Neural crest cell (in vitro differentiated cells): ENCODE data around the gene GPR141. TPM values are rescaled to one million over a fixed set of nuclear protein-coding genes. Genes with fewer than 3 reads are reported as not detected.

Experiments
- DNase-seq: peaks from one replicate; pipeline ENCODE4 v3.0.0; 2021; ENCODE audit warnings: low read depth, mixed read lengths, low spot score
- H3K27ac Mint-ChIP-seq: one replicate; pipeline ENCODE4 v1.8.0; 2021; ENCODE audit warnings: mild to moderate bottlenecking, mixed read lengths; ENCODE audit not compliant: unreplicated experiment
- H3K27me3 Mint-ChIP-seq: 2 replicates; pipeline ENCODE4 v1.8.0; 2021; ENCODE audit warnings: low read depth, mild to moderate bottlenecking, mixed read lengths
- H3K36me3 Mint-ChIP-seq: 2 replicates; pipeline ENCODE4 v1.8.0; 2021; ENCODE audit warnings: low read depth, mild to moderate bottlenecking, mixed read lengths
- H3K4me1 Mint-ChIP-seq: 2 replicates; pipeline ENCODE4 v1.8.0; 2021; ENCODE audit warnings: mixed read lengths
- H3K4me3 Mint-ChIP-seq: one replicate; pipeline ENCODE4 v1.8.0; 2021; ENCODE audit warnings: mild to moderate bottlenecking, mixed read lengths
- H3K9me3 Mint-ChIP-seq: 2 replicates; pipeline ENCODE4 v1.8.0; 2021; ENCODE audit warnings: mixed read lengths
- total RNA-seq: library from RNA; stranded (reverse); gene quantifications from 2 replicates; pipeline ENCODE4 v1.2.1, GENCODE V29; 2021
- TF ChIP-seq, protein P1 (sequence below): fragments of 200-600 bp; sonication (generic); conservative IDR thresholded peaks from 2 replicates; pipeline ENCODE4 v1.5.0; 2021; ENCODE audit warnings: antibody characterized with exemption, mild to moderate bottlenecking

The GPR141 gene
- total RNA-seq, 1 donor from 2014 or later = 0.26 TPM

DNA sequence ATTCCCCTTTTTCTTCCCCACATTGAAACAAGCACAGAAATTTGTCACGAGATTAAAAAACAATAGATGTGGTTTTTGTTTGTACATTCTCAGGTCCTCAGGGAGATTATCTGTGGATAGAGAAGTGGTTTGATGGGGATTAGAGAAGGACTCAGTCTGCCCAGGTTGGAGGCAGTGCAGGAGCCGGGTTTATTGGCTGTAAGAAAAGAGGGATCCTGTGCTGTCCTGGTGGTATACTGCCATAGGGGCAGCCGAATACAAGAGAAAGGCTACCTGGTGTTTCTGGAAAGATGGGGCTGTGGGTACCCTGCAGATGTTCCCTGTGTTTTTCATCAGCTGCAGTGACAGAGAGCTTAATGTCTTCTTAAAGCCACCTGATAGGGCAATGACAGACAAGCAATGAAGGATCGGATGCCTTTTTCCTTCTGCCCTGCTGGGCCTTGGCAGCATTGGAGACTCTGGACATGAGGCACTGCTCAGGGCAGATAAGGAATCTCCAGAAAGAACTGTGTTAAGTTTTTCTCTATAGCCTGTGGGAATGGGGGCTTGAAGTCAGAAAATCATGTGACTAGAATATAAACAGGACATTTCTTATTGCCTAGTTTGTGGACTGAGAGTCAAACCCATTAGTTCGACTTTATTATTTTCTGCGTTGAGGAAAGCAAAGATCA lies 18.1 kb upstream of the GPR141 start:
- peak overlapping the region; percentile 23 for H3K27ac Mint-ChIP-seq
- no peaks in the 10 kb centered on the region for H3K36me3 Mint-ChIP-seq
- no peaks in the 10 kb centered on the region for H3K4me1 Mint-ChIP-seq
- H3K9me3 Mint-ChIP-seq = no peaks in the 10 kb centered on the region
- no peak for DNase-seq
- TF ChIP-seq, protein P1, sequence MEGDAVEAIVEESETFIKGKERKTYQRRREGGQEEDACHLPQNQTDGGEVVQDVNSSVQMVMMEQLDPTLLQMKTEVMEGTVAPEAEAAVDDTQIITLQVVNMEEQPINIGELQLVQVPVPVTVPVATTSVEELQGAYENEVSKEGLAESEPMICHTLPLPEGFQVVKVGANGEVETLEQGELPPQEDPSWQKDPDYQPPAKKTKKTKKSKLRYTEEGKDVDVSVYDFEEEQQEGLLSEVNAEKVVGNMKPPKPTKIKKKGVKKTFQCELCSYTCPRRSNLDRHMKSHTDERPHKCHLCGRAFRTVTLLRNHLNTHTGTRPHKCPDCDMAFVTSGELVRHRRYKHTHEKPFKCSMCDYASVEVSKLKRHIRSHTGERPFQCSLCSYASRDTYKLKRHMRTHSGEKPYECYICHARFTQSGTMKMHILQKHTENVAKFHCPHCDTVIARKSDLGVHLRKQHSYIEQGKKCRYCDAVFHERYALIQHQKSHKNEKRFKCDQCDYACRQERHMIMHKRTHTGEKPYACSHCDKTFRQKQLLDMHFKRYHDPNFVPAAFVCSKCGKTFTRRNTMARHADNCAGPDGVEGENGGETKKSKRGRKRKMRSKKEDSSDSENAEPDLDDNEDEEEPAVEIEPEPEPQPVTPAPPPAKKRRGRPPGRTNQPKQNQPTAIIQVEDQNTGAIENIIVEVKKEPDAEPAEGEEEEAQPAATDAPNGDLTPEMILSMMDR = no peak
- H3K4me3 Mint-ChIP-seq = no peak overlapping the region
- H3K27me3 Mint-ChIP-seq = peaks cover 2% of the 10 kb centered on the region

DNA sequence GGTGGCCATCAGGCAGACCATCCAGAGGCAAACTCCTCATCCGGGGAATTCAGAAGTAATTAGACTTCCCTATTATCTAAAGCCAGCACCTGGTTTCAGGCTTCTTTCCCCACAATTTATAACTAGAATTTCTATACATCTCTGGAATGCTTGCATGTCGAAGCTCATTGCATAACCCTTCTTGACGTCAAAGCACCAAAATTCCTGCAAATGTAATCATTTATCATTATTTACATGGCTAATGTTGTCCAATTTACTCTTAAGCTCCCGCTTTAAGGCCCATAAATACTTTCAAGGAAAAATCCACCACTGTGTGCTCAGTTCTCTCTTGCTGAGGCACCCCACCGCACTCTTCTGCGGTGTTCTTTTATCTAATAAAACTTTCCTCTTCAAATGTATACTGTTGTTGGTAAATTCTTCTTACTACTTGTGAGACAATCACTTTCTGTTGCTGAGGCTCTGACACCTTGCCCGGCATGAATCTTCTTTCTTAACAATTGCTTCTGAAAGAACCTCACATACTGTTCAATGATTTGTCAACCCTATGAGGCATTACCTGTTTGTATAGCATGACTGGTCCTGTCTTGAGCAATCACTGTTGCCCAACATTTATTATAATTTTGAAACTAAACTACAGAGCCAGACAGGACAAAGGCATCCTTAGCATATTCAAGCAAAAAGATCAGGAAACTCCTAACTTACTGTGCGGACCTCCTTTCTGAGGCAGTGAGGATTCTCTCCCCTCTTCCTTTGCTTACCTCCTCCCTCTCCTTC lies 17.4 kb upstream of the GPR141 start:
- no peak overlapping the region for H3K27ac Mint-ChIP-seq
- no peaks in the 10 kb centered on the region for H3K9me3 Mint-ChIP-seq
- no peaks in the 10 kb centered on the region for H3K4me1 Mint-ChIP-seq
- no peaks in the 10 kb centered on the region for H3K36me3 Mint-ChIP-seq
- H3K27me3 Mint-ChIP-seq = peaks cover 2% of the 10 kb centered on the region
- no peak for DNase-seq
- TF ChIP-seq, protein P1 = no peak
- no peak overlapping the region for H3K4me3 Mint-ChIP-seq

DNA sequence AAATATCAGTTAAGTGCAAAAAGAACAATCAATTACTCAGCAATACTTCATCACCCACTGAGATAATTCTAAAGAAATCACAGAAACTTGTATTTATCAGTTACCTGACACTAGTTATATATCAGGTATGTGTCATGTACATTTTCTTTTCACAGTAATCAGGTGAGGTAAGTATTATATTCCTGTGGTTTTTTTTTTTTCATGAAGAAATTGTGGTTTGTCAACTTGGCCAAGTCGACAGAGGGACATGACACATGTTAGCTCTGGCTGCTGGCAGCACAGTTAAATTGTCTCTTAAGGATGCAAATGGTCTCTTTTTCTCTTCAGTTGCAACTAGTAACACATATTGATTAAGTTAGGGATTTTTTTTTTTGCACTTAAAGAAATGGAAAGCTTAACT lies 13.7 kb upstream of the GPR141 start:
- no peaks in the 10 kb centered on the region for H3K9me3 Mint-ChIP-seq
- DNase-seq = no peak
- H3K27ac Mint-ChIP-seq = no peak overlapping the region
- TF ChIP-seq, protein P1 = no peak
- H3K36me3 Mint-ChIP-seq = no peaks in the 10 kb centered on the region
- H3K4me3 Mint-ChIP-seq = no peak overlapping the region
- H3K27me3 Mint-ChIP-seq = peaks cover 2% of the 10 kb centered on the region
- H3K4me1 Mint-ChIP-seq = no peaks in the 10 kb centered on the region

DNA sequence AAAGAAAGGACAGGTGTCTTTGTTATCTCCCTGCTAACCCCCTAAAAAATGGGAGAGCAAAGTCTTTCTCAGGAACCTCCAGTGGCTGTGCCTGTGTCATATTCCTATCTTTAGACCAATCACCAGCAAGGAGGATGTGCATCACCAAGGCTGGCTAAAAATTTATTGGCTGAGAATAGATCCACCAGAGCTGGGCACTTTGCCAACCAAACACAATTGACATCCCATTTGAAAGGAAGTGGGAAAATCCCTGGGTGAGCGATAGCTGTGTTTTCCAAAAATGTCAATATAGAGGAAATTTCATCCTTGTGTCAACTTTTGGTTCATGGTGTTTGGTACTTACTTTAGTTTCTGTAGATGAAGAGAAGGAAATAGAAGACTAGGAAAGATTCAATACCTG lies 13.1 kb upstream of the GPR141 start:
- DNase-seq = no peak
- Mint-ChIP-seq H3K4me1 (no peaks in the 10 kb centered on the region), H3K36me3 (no peaks in the 10 kb centered on the region), H3K27ac (no peak overlapping the region), H3K9me3 (no peaks in the 10 kb centered on the region), H3K4me3 (no peak overlapping the region), H3K27me3 (peaks cover 2% of the 10 kb centered on the region)
- TF ChIP-seq, protein P1 = no peak

DNA sequence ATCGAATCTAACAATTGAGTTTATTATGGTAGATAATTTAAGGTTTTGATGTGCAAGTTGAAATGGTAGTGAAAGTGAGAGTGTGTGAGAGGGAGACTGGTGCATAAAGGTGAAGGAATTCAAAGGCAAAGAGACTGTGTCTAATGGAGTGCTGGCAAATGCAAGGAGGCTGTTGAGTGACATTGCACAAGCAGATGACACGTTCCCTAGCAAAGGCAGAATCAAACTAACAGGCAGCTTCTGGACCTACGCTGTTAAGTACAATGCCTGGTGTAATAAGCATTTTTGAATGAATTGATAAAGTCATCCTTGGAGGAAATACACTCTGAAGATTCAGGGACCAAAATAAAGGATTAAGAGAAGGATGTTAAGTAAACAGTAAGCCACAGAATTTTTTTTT lies 11.7 kb upstream of the GPR141 start:
- Mint-ChIP-seq H3K4me3 (no peak overlapping the region), H3K9me3 (no peaks in the 10 kb centered on the region), H3K36me3 (no peaks in the 10 kb centered on the region), H3K27me3 (peaks cover under 1% of the 10 kb centered on the region), H3K4me1 (no peaks in the 10 kb centered on the region), H3K27ac (no peak overlapping the region)
- TF ChIP-seq, protein P1 = no peak
- DNase-seq = no peak
